ENCODE results near the gene TBC1D28.
A peak's percentile ranks its signal among the peaks of the same experiment; 100 is the strongest.
"Not testable (repeated sequence)": the region's sequence is repeated elsewhere in the genome, so short reads cannot be mapped to it uniquely, and the experiment has no call there.

The TBC1D28 gene

GRCh38 chr17:18644291-18644690 lies at the start of gene TBC1D28:
Gene TBC1D28, minus strand, starts transcription at chr17:18644391. Its CDS starts 3,039 bp downstream, at chr17:18641352.
- DNase-seq (ENCODE audit: low read depth), result not testable (repeated sequence)

GRCh38 chr17:18682668-18683067 lies 38.5 kb upstream of the TBC1D28 start:
- DNase-seq (ENCODE audit: low read depth); H3K4me3 ChIP-seq (ENCODE audit: low read length): not testable (repeated sequence)

More at GRCh38 chr17:18644291-18644690, at the start of gene TBC1D28:
- H3K4me3 ChIP-seq (ENCODE audit: low read length), result not testable (repeated sequence)

- peak within 1 kb of the TSS; percentile 61 for H3K4me3 ChIP-seq (ENCODE audit: low read length)
- peak; percentile 84 for DNase-seq (ENCODE audit: low read depth)
Observed at GRCh38 chr17:18681767-18682571, 37.8 kb upstream of the TBC1D28 start, which contains the start of gene FOXO3B. Gene FOXO3B, minus strand, starts transcription at chr17:18682314. Its CDS starts 663 bp downstream, at chr17:18681651.

- DNase-seq (ENCODE audit: low read depth); H3K4me3 ChIP-seq (ENCODE audit: low read length): not testable (repeated sequence)
Observed at GRCh38 chr17:18677381-18677780, 33.2 kb upstream of the TBC1D28 start.

GRCh38 chr17:18676928-18677327 lies 32.7 kb upstream of the TBC1D28 start:
- H3K4me3 ChIP-seq (ENCODE audit: low read length); DNase-seq (ENCODE audit: low read depth): not testable (repeated sequence)

GRCh38 chr17:18672395-18673227 lies 28.4 kb upstream of the TBC1D28 start:
- H3K4me3 ChIP-seq (ENCODE audit: low read length); DNase-seq (ENCODE audit: low read depth): not testable (repeated sequence)

- not testable (repeated sequence) for H3K4me3 ChIP-seq (ENCODE audit: low read length); DNase-seq (ENCODE audit: low read depth)
Observed at GRCh38 chr17:18668625-18669024, 24.4 kb upstream of the TBC1D28 start.

- DNase-seq (ENCODE audit: low read depth); H3K4me3 ChIP-seq (ENCODE audit: low read length): not testable (repeated sequence)
Observed at GRCh38 chr17:18667535-18667934, 23.3 kb upstream of the TBC1D28 start.

GRCh38 chr17:18666326-18666725 lies 22.1 kb upstream of the TBC1D28 start:
- DNase-seq (ENCODE audit: low read depth); H3K4me3 ChIP-seq (ENCODE audit: low read length): not testable (repeated sequence)

GRCh38 chr17:18661924-18662624 lies 17.9 kb upstream of the TBC1D28 start:
- DNase-seq (ENCODE audit: low read depth), result not testable (repeated sequence)

GRCh38 chr17:18650094-18650493 lies 5.9 kb upstream of the TBC1D28 start:
- not testable (repeated sequence) for H3K4me3 ChIP-seq (ENCODE audit: low read length); DNase-seq (ENCODE audit: low read depth)

More at GRCh38 chr17:18661924-18662624, 17.9 kb upstream of the TBC1D28 start:
- not testable (repeated sequence) for H3K4me3 ChIP-seq (ENCODE audit: low read length)

GRCh38 chr17:18643124-18643523 lies 1.1 kb downstream of the TBC1D28 start:
- not testable (repeated sequence) for H3K4me3 ChIP-seq (ENCODE audit: low read length); DNase-seq (ENCODE audit: low read depth)

- H3K4me3 ChIP-seq (ENCODE audit: low read length); DNase-seq (ENCODE audit: low read depth): not testable (repeated sequence)
Observed at GRCh38 chr17:18638357-18638756, 5.8 kb downstream of the TBC1D28 start.

- H3K4me3 ChIP-seq (ENCODE audit: low read length); DNase-seq (ENCODE audit: low read depth): not testable (repeated sequence)
Observed at GRCh38 chr17:18636237-18636636, 8.0 kb downstream of the TBC1D28 start.

GRCh38 chr17:18635773-18636172 lies 8.4 kb downstream of the TBC1D28 start:
- not testable (repeated sequence) for H3K4me3 ChIP-seq (ENCODE audit: low read length); DNase-seq (ENCODE audit: low read depth)

GRCh38 chr17:18634550-18635263 lies 9.5 kb downstream of the TBC1D28 start:
- not testable (repeated sequence) for H3K4me3 ChIP-seq (ENCODE audit: low read length); DNase-seq (ENCODE audit: low read depth)
